Erythroblast (primary cell): ENCODE results near the gene TXLNB.

ENCODE experiments used
- GATA1 ChIP-seq: IDR thresholded peaks from 2 replicates; pipeline ENCODE4 v1.6.1; 2011; ENCODE audit warnings: low read depth, mild to moderate bottlenecking, control low read depth, low read length, moderate library complexity
- POLR2A ChIP-seq: IDR thresholded peaks from 2 replicates; pipeline ENCODE4 v1.6.1; 2011; ENCODE audit warnings: mild to moderate bottlenecking, low read length

GRCh38 chr6:139247618-139248017 lies 44.2 kb downstream of the TXLNB start:
- TF ChIP-seq GATA1 (no peak), POLR2A (no peak)
